ENCODE results near the gene NUDT13.

- TF ChIP-seq CTCF (IDR thresholded peaks at IDR 0.05) (no peak), POLR2A (IDR thresholded peaks at IDR 0.05) (no peak), POLR2AphosphoS5 (IDR thresholded peaks at IDR 0.05) (peak in 3 of 4 donors; percentile 8 to 74 (median 15)), EP300 (IDR thresholded peaks at IDR 0.05) (no peak)
Measured at GRCh38 chr10:73095481-73096021, 14.7 kb upstream of the NUDT13 start.

All from sigmoid colon (tissue), 4 donors.